Measurements from ENCODE around the gene PRKCQ. TPM values are rescaled to one million over a fixed set of nuclear protein-coding genes. Genes with fewer than 3 reads are reported as not detected.

Gene PRKCQ
- polyA plus RNA-seq, 1 donor (not counting 4 experiments of a cell fraction or from before 2014, with no cell fraction given), result 7.5 TPM

DNA sequence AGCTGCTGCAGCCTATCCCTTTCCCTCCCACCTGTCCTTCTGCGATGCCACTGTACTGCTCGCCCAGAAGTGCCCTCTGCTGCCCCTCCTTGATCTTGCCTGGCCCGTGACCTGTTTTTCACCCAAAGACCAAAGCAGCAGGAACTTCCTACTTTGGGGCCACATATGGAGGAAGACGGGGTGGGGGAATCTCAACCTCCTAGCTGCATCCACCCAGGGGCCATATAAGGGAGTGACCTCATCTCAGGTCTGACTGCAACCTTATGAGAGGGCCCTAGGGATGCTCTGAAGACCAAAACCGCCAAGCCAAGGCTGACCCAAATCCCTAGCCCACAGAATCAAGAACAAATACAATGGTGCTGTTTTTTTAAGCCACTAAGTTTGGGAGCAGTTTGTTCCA lies 15.7 kb downstream of the PRKCQ start:
- no peak for TF ChIP-seq EZH2 (IDR thresholded peaks at IDR 0.05; ENCODE audit: low read length)
- TF ChIP-seq, protein P1, sequence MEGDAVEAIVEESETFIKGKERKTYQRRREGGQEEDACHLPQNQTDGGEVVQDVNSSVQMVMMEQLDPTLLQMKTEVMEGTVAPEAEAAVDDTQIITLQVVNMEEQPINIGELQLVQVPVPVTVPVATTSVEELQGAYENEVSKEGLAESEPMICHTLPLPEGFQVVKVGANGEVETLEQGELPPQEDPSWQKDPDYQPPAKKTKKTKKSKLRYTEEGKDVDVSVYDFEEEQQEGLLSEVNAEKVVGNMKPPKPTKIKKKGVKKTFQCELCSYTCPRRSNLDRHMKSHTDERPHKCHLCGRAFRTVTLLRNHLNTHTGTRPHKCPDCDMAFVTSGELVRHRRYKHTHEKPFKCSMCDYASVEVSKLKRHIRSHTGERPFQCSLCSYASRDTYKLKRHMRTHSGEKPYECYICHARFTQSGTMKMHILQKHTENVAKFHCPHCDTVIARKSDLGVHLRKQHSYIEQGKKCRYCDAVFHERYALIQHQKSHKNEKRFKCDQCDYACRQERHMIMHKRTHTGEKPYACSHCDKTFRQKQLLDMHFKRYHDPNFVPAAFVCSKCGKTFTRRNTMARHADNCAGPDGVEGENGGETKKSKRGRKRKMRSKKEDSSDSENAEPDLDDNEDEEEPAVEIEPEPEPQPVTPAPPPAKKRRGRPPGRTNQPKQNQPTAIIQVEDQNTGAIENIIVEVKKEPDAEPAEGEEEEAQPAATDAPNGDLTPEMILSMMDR (optimal IDR thresholded peaks at IDR 0.05 in 1 of 3, IDR thresholded peaks at IDR 0.05 in 1 of 3, conservative IDR thresholded peaks at IDR 0.05 in 1 of 3; ENCODE audit: extremely low read depth in 1 of 3, insufficient read depth in 2 of 3, low read length in 3 of 3), result no peak
- Histone ChIP-seq H3K9ac (ENCODE audit: control insufficient read depth, extremely low read depth, insufficient read depth, low read length) (no peak overlapping the region), H3K4me3 (ENCODE audit: control insufficient read depth in 2 of 3, extremely low read depth in 1 of 3, insufficient read depth in 2 of 3, low read depth in 1 of 3, low read length in 3 of 3) (no peak overlapping the region), H3K36me3 (ENCODE audit: control insufficient read depth in 2 of 2, extremely low read depth in 1 of 2, insufficient read depth in 2 of 2, low read length in 2 of 2) (no peaks in the 10 kb centered on the region), H3K79me2 (ENCODE audit: control insufficient read depth, insufficient read depth, low read length) (no peaks in the 10 kb centered on the region), H3K9me1 (ENCODE audit: control insufficient read depth, extremely low read depth, insufficient read depth, low read length) (no peaks in the 10 kb centered on the region), H4K20me1 (ENCODE audit: control insufficient read depth, extremely low read depth, insufficient read depth, low read length) (no peaks in the 10 kb centered on the region), H3K9me3 (ENCODE audit: control insufficient read depth, low read depth, low read length) (no peaks in the 10 kb centered on the region), H3K27ac (ENCODE audit: control insufficient read depth, insufficient read depth, low read length) (no peak overlapping the region), H3K4me1 (ENCODE audit: control insufficient read depth, extremely low read depth, insufficient read depth, low read length) (peaks cover 4% of the 10 kb centered on the region), H3K4me2 (ENCODE audit: control insufficient read depth, extremely low read depth, insufficient read depth, low read depth, low read length) (no peak overlapping the region), H2AFZ (ENCODE audit: control insufficient read depth, low read length) (no peak overlapping the region), H3K27me3 (ENCODE audit: control insufficient read depth, extremely low read depth, insufficient read depth, low read length) (no peaks in the 10 kb centered on the region)
- dilution Hi-C loops (cut with MboI; ENCODE audit: extremely low pct_ligation_motif_present, low sequenced_read_pairs), result no loop called here
- FAIRE-seq, result no peak
- no peak for DNase-seq (ENCODE audit: low read depth, low spot score)

DNA sequence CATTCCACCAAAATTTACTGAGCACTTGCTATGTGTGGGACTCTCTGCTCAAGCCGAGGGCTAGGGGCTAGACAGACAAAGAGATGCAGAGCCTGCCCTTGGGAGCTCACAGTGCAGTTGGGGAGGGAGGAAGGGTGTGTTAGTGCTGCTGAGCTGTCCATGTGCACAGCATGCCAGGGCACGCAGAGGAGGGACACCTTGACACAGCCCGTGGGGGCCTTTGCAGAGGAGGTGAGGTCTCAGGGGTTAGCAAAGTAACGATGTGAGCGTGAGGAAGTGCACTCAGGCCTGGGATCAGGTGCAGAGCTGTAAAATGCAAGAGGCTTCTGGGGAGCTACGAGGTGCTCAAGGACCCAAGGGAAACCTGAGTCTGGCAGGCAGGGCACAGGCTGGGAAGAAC lies 16.3 kb downstream of the PRKCQ start:
- Histone ChIP-seq H2AFZ (ENCODE audit: control insufficient read depth, low read length) (no peak overlapping the region), H4K20me1 (ENCODE audit: control insufficient read depth, extremely low read depth, insufficient read depth, low read length) (no peaks in the 10 kb centered on the region), H3K4me2 (ENCODE audit: control insufficient read depth, extremely low read depth, insufficient read depth, low read depth, low read length) (no peak overlapping the region), H3K9ac (ENCODE audit: control insufficient read depth, extremely low read depth, insufficient read depth, low read length) (no peak overlapping the region), H3K36me3 (ENCODE audit: control insufficient read depth in 2 of 2, extremely low read depth in 1 of 2, insufficient read depth in 2 of 2, low read length in 2 of 2) (no peaks in the 10 kb centered on the region), H3K27me3 (ENCODE audit: control insufficient read depth, extremely low read depth, insufficient read depth, low read length) (no peaks in the 10 kb centered on the region), H3K27ac (ENCODE audit: control insufficient read depth, insufficient read depth, low read length) (no peak overlapping the region), H3K79me2 (ENCODE audit: control insufficient read depth, insufficient read depth, low read length) (no peaks in the 10 kb centered on the region), H3K4me1 (ENCODE audit: control insufficient read depth, extremely low read depth, insufficient read depth, low read length) (peaks cover 4% of the 10 kb centered on the region), H3K9me1 (ENCODE audit: control insufficient read depth, extremely low read depth, insufficient read depth, low read length) (no peaks in the 10 kb centered on the region), H3K4me3 (ENCODE audit: control insufficient read depth in 2 of 3, extremely low read depth in 1 of 3, insufficient read depth in 2 of 3, low read depth in 1 of 3, low read length in 3 of 3) (no peak overlapping the region), H3K9me3 (ENCODE audit: control insufficient read depth, low read depth, low read length) (no peaks in the 10 kb centered on the region)
- dilution Hi-C loops (cut with MboI; ENCODE audit: extremely low pct_ligation_motif_present, low sequenced_read_pairs), result no loop called here
- no peak for DNase-seq (ENCODE audit: low read depth, low spot score)
- TF ChIP-seq EZH2 (IDR thresholded peaks at IDR 0.05; ENCODE audit: low read length), result no peak
- TF ChIP-seq, protein P1 (optimal IDR thresholded peaks at IDR 0.05 in 1 of 3, IDR thresholded peaks at IDR 0.05 in 1 of 3, conservative IDR thresholded peaks at IDR 0.05 in 1 of 3; ENCODE audit: extremely low read depth in 1 of 3, insufficient read depth in 2 of 3, low read length in 3 of 3), result no peak
- FAIRE-seq, result no peak

Data from keratinocyte (primary cell).